Cortex of kidney (tissue), 1 donor: ENCODE measurements around the gene RAB43.
"Not testable (repeated sequence)": the region's sequence is repeated elsewhere in the genome, so short reads cannot be mapped to it uniquely, and the experiment has no call there.

Experiments used
- DNase-seq: peaks from one replicate; lab custom pipeline; 2025; lab: John Stamatoyannopoulos, UW

The RAB43 gene

GRCh38 chr3:129121016-129121791, 400 bp downstream of the RAB43 start:
- no peak for DNase-seq

GRCh38 chr3:129120254-129121004, 1.2 kb downstream of the RAB43 start:
- no peak for DNase-seq

- DNase-seq: no peak
Measured at GRCh38 chr3:129119365-129120100, 2.1 kb downstream of the RAB43 start.

GRCh38 chr3:129118745-129119144, 2.9 kb downstream of the RAB43 start:
- no peak for DNase-seq

- no peak for DNase-seq
Measured at GRCh38 chr3:129117134-129117533, 4.5 kb downstream of the RAB43 start.

GRCh38 chr3:129116482-129116946, 5.1 kb downstream of the RAB43 start:
- no peak for DNase-seq

GRCh38 chr3:129114455-129114854, 7.1 kb downstream of the RAB43 start:
- DNase-seq: no peak

GRCh38 chr3:129112308-129113052, 9.1 kb downstream of the RAB43 start:
- no peak for DNase-seq

- not testable (repeated sequence) for DNase-seq
Measured at GRCh38 chr3:129111076-129111780, 10.4 kb downstream of the RAB43 start.

GRCh38 chr3:129107793-129108192, 13.8 kb downstream of the RAB43 start:
- no peak for DNase-seq

- DNase-seq: no peak
Measured at GRCh38 chr3:129106866-129107565, 14.6 kb downstream of the RAB43 start.

- no peak for DNase-seq
Measured at GRCh38 chr3:129106320-129106719, 15.3 kb downstream of the RAB43 start.

- DNase-seq: no peak
Measured at GRCh38 chr3:129105862-129106261, 15.7 kb downstream of the RAB43 start.

GRCh38 chr3:129104498-129105079, 17.0 kb downstream of the RAB43 start:
- no peak for DNase-seq

- DNase-seq: no peak
Measured at GRCh38 chr3:129104051-129104450, 17.6 kb downstream of the RAB43 start.

GRCh38 chr3:129103296-129103695, 18.3 kb downstream of the RAB43 start:
- no peak for DNase-seq

- DNase-seq: no peak
Measured at GRCh38 chr3:129101370-129102138, 20.1 kb downstream of the RAB43 start.

- no peak for DNase-seq
Measured at GRCh38 chr3:129100274-129100673, 21.3 kb downstream of the RAB43 start.

GRCh38 chr3:129095285-129095684, 26.3 kb downstream of the RAB43 start:
- DNase-seq: no peak
